Kidney (tissue), 14 donors: ENCODE data around the gene NSUN2. TPM values are rescaled to one million over a fixed set of nuclear protein-coding genes. Genes with fewer than 3 reads are reported as not detected.
A peak's percentile ranks its signal among the peaks of the same experiment; 100 is the strongest.

ENCODE experiments used
- DNase-seq, 5 donors: peaks; one replicate each; pipeline ENCODE4 v3.0.0-alpha.2; 2013 to 2020
- FAIRE-seq: peaks from 2 replicates; lab custom pipeline; 2012; peaks lifted over from hg19 to GRCh38; lab: Jason Lieb, UNC
- H3K27ac ChIP-seq, 2 donors: one replicate each; pipeline ENCODE4 v1.7.0; 2013; ENCODE audit warnings: low read depth in 2 of 2, low read length in 2 of 2, inconsistent platforms in 1 of 2
- H3K27me3 ChIP-seq: one replicate; pipeline ENCODE4 v1.7.1; 2013; ENCODE audit warnings: low read length, inconsistent platforms; ENCODE audit not compliant: control insufficient read depth, insufficient read depth
- H3K36me3 ChIP-seq, 3 donors: one replicate each; pipeline versions ENCODE4 v1.7.0 to v1.7.1; 2013; ENCODE audit warnings: low read length in 3 of 3, control low read depth in 1 of 3, inconsistent platforms in 1 of 3; ENCODE audit not compliant: insufficient read depth in 3 of 3, control insufficient read depth in 2 of 3
- H3K4me1 ChIP-seq, 3 donors: one replicate each; pipeline versions ENCODE4 v1.7.0 to v1.7.1; 2013; ENCODE audit warnings: low read length in 3 of 3, inconsistent platforms in 1 of 3, low read depth in 1 of 3; ENCODE audit not compliant: control insufficient read depth in 2 of 3, insufficient read depth in 2 of 3
- H3K4me3 ChIP-seq, 3 donors: one replicate each; pipeline versions ENCODE4 v1.7.0 to v1.8.1; 2013; ENCODE audit warnings: low read length in 3 of 3, control low read depth in 1 of 3, inconsistent platforms in 1 of 3
- H3K9ac ChIP-seq, 3 donors: one replicate each; pipeline versions ENCODE4 v1.7.0 to v1.7.1; 2013; ENCODE audit warnings: low read length in 3 of 3, control low read depth in 1 of 3, inconsistent platforms in 1 of 3
- H3K9me3 ChIP-seq, 3 donors: one replicate each; pipeline versions ENCODE4 v1.7.0 to v1.7.1; 2013; ENCODE audit warnings: low read length in 3 of 3, control low read depth in 1 of 3, inconsistent platforms in 1 of 3; ENCODE audit not compliant: control insufficient read depth in 2 of 3, insufficient read depth in 1 of 3
- CTCF ChIP-seq: IDR thresholded peaks from 3 replicates; pipeline ENCODE4 v1.5.1; 2012; ENCODE audit warnings: mild to moderate bottlenecking, moderate library complexity, borderline replicate concordance; ENCODE audit not compliant: insufficient read depth; ENCODE audit errors: extremely low read depth
- intact Hi-C: fragments of 100-400 bp; cut with DNase I; formaldehyde crosslinking; loops from one replicate; pipeline ENCODE4 v1.11.1; 2022
- polyA plus RNA-seq: library from polyadenylated mRNA; stranded (reverse); fragments of 350-450 nt; fragmentation: Illumina TruSeq; extraction: RNeasy Lipid Tissue Mini Kit (QIAGEN cat#74804); gene quantifications from one replicate; pipeline ENCODE4 v1.2.3, GENCODE V29; 2014; ENCODE audit warnings: low read depth, low replicate concordance; ENCODE audit not compliant: insufficient read depth
- total RNA-seq: library from RNA; stranded (reverse); fragmentation: NEBNext Ultra II Directional; extraction: Animal tissue kit (Norgen Biotek cat#: 25700); gene quantifications from one replicate; pipeline ENCODE4 v1.2.1, GENCODE V29; 2021
- donor health status: control.
- donor health status: control.
- donor health status: control.
- donor health status: control.
- donor health status: control.
- donor health status: DM: yes; HTN: yes; CAD: no.
- donor health status: Normal renal cell carcinoma (clear cell type).

Gene NSUN2
- total and polyA plus RNA-seq, 2 donors from 2014 or later = 16.9 to 48.9 TPM

GRCh38 chr5:6585168-6585567, 47.7 kb downstream of the NSUN2 start:
- H3K4me1 ChIP-seq = no peaks in the 10 kb centered on the region
- no peaks in the 10 kb centered on the region for H3K27me3 ChIP-seq
- H3K36me3 ChIP-seq = no peaks in the 10 kb centered on the region
- no peak overlapping the region for H3K4me3 ChIP-seq
- H3K27ac ChIP-seq = no peak overlapping the region
- no peaks in the 10 kb centered on the region for H3K9me3 ChIP-seq
- intact Hi-C loops = no loop called here
- no peak for TF ChIP-seq CTCF
- H3K9ac ChIP-seq = no peak overlapping the region
- DNase-seq = no peak
- no peak for FAIRE-seq

GRCh38 chr5:6584727-6585126, 48.1 kb downstream of the NSUN2 start:
- DNase-seq = no peak
- no peaks in the 10 kb centered on the region for H3K36me3 ChIP-seq
- no peak overlapping the region for H3K9ac ChIP-seq
- no peaks in the 10 kb centered on the region for H3K4me1 ChIP-seq
- no peak for TF ChIP-seq CTCF
- H3K9me3 ChIP-seq = no peaks in the 10 kb centered on the region
- H3K27me3 ChIP-seq = no peaks in the 10 kb centered on the region
- no peak for FAIRE-seq
- H3K4me3 ChIP-seq = no peak overlapping the region
- intact Hi-C loops = no loop called here
- no peak overlapping the region for H3K27ac ChIP-seq

- H3K36me3 ChIP-seq = no peaks in the 10 kb centered on the region
- no peak overlapping the region for H3K27ac ChIP-seq
- no peaks in the 10 kb centered on the region for H3K4me1 ChIP-seq
- H3K9me3 ChIP-seq = no peaks in the 10 kb centered on the region
- no peak overlapping the region for H3K9ac ChIP-seq
- DNase-seq (peak in 1 of 5 donors; percentile 4), FAIRE-seq (no peak)
- no peaks in the 10 kb centered on the region for H3K27me3 ChIP-seq
- intact Hi-C loops = no loop called here
- H3K4me3 ChIP-seq = no peak overlapping the region
- no peak for TF ChIP-seq CTCF
Observed at GRCh38 chr5:6584101-6584645, 48.7 kb downstream of the NSUN2 start.
